ENCODE results near the gene RHOF.
A peak's percentile ranks its signal among the peaks of the same experiment; 100 is the strongest.

Gene RHOF

DNA sequence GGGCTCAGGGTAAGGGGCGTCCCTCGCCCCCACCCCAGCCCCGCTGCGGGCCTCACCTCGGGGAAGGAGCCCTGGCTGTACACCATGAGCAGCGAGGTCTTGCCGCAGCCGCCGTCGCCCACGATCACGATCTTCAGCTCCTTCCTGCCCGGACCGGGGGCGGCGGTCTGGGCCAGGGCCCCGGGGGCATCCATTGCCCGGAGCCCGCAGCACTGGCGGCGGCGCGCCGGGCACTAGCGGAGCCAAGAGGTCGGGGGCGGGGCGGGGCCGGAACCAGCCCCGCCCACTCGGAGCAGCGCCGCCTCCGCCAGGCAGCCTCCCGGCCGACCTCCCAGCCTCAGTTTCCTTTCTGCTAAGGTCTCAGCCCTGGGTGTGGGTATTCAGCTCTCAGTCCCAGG lies at the start of gene RHOF:
Gene RHOF (minus strand): TSS at position 249 of the 398 bp plus-strand sequence. CDS start 55 bp downstream, at position 194.
- in situ Hi-C loops (cut with HindIII; ENCODE audit: low pct_unique_long_range_greater_than_20kb, low sequenced_read_pairs): no loop called here
- peak in 1 of 2 experiments; percentile 59 for DNase-seq (ENCODE audit: low read depth in 1 of 2, low spot score in 1 of 2)
- TF ChIP-seq JUND (IDR thresholded peaks at IDR 0.05; ENCODE audit: low read depth): no peak

GRCh38 chr12:121839993-121840761 lies 46.7 kb upstream of the RHOF start:
- in situ Hi-C loops (cut with HindIII; ENCODE audit: low pct_unique_long_range_greater_than_20kb, low sequenced_read_pairs): no loop called here
- peak in 1 of 2 experiments; percentile 31 for DNase-seq (ENCODE audit: low read depth in 1 of 2, low spot score in 1 of 2)
- TF ChIP-seq JUND (IDR thresholded peaks at IDR 0.05; ENCODE audit: low read depth): no peak

- peak; percentile 93 to 99 for DNase-seq (ENCODE audit: low read depth in 1 of 2, low spot score in 1 of 2)
- no peak for TF ChIP-seq JUND (IDR thresholded peaks at IDR 0.05; ENCODE audit: low read depth)
- in situ Hi-C loops (cut with HindIII; ENCODE audit: low pct_unique_long_range_greater_than_20kb, low sequenced_read_pairs): no loop called here
Measured at GRCh38 chr12:121839106-121839992, 45.9 kb upstream of the RHOF start.

GRCh38 chr12:121838126-121838525 lies 44.6 kb upstream of the RHOF start:
- no peak for DNase-seq (ENCODE audit: low read depth in 1 of 2, low spot score in 1 of 2)
- in situ Hi-C loops (cut with HindIII; ENCODE audit: low pct_unique_long_range_greater_than_20kb, low sequenced_read_pairs): no loop called here
- TF ChIP-seq JUND (IDR thresholded peaks at IDR 0.05; ENCODE audit: low read depth): no peak

GRCh38 chr12:121837680-121838079 lies 44.2 kb upstream of the RHOF start:
- in situ Hi-C loops (cut with HindIII; ENCODE audit: low pct_unique_long_range_greater_than_20kb, low sequenced_read_pairs): no loop called here
- TF ChIP-seq JUND (IDR thresholded peaks at IDR 0.05; ENCODE audit: low read depth): no peak
- no peak for DNase-seq (ENCODE audit: low read depth in 1 of 2, low spot score in 1 of 2)

GRCh38 chr12:121831571-121832245 lies 38.2 kb upstream of the RHOF start:
- no peak for DNase-seq (ENCODE audit: low read depth in 1 of 2, low spot score in 1 of 2)
- in situ Hi-C loops (cut with HindIII; ENCODE audit: low pct_unique_long_range_greater_than_20kb, low sequenced_read_pairs): no loop called here
- no peak for TF ChIP-seq JUND (IDR thresholded peaks at IDR 0.05; ENCODE audit: low read depth)

DNA sequence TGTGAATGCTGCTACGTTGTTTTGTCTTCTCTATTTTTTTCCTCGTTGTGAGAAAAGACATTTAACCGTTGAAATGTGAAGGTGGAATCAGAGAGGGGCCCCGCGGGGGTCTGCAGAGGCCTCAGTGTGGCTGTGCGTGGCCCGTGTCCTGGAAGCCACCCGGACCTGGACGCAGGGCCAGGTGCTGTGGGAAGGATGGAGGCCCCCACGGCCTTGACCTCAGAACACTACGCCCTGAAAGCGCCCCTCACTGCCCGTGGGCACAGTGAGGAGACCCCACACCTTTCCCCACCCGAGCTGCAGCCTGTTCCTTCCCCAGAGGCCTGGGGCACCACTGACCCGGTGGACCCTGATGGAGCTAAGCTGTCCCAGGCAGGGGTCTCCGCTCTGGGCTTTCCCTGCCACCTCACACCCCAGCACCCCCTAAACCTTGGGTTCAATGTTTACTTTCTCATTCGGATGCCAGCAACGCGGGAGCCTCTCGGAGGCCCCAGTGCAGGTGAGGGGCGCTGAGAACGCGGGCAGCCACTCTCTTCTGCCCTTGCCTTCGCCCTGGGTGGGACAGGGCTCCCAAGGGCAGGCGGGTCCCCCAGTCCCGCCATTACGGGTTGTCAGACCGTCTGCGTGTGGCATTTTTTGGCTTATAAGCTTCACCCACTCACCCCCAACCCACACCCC lies 37.2 kb upstream of the RHOF start:
- no peak for TF ChIP-seq JUND (IDR thresholded peaks at IDR 0.05; ENCODE audit: low read depth)
- in situ Hi-C loops (cut with HindIII; ENCODE audit: low pct_unique_long_range_greater_than_20kb, low sequenced_read_pairs): no loop called here
- no peak for DNase-seq (ENCODE audit: low read depth in 1 of 2, low spot score in 1 of 2)

DNA sequence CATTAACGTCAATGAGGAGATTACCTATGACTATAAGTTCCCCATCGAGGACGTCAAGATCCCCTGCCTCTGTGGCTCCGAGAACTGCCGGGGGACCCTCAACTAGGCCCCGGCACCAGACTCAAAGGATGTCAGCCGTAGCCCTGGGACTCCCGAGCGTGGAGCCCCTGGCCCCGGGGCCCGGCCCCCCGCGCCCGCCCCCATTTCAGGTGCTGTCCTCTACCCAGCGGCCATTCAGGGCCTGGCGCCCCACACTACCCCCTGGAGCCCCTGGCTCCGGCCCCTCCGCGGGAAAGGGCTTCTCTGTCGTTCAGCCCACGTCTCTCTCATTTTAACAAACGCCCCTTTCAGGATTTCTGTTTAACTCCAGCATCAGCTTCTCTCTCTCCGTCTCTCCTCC lies 36.6 kb upstream of the RHOF start:
- in situ Hi-C loops (cut with HindIII; ENCODE audit: low pct_unique_long_range_greater_than_20kb, low sequenced_read_pairs): no loop called here
- TF ChIP-seq JUND (IDR thresholded peaks at IDR 0.05; ENCODE audit: low read depth): no peak
- no peak for DNase-seq (ENCODE audit: low read depth in 1 of 2, low spot score in 1 of 2)

DNA sequence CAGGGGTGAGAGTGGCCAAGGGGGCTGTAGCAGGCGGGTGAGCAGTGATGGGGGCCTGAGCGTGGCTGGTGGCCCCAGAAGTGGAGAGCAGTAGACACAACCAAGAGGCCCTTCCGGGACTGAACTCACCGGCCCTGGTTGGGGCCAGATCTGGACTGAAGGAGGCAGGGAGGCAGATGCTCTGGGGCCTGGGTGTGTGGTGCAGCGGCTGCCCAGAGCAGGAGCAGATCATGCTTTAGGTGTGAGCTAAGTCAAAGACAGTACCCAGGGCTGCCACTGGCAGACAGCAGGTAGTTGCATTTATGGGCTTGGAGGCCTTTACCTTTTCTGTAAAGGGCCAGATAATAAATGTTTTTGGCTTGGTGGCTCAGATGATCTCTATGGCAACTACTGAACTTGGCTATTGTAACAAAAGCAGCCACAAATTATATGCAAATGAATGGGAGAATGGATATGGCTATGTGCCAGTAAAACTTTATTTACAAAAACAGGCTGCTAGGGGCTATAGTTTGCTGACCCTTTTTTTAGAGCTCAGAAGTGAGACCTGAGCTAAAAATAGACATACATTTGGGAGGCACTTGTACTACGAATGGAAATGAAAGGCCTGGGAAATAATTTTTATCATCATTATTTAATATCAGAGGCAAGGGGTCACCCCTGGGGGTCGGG lies 35.9 kb upstream of the RHOF start:
- TF ChIP-seq JUND (IDR thresholded peaks at IDR 0.05; ENCODE audit: low read depth): no peak
- in situ Hi-C loops (cut with HindIII; ENCODE audit: low pct_unique_long_range_greater_than_20kb, low sequenced_read_pairs): no loop called here
- no peak for DNase-seq (ENCODE audit: low read depth in 1 of 2, low spot score in 1 of 2)

DNA sequence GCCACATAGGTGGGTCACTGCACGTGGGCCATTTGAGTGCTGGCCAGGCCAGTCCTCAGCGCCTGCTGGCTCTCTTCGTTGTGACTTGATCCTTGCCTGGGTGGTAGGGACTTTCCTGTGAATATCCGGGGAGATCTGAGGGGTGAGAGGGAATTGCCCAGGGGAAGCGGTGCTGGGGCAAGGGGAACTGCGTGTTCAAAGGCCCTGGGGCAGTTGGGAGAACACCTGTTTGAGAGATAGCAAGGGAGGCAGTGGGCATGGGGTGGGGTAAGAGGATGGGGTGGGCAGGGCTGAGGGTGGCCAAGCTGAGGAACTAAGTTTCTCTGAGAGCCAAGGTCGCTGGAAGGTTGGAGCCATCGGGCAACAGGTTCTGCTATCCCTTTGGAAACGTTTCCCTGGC lies 35.3 kb upstream of the RHOF start:
- DNase-seq (ENCODE audit: low read depth in 1 of 2, low spot score in 1 of 2): no peak
- in situ Hi-C loops (cut with HindIII; ENCODE audit: low pct_unique_long_range_greater_than_20kb, low sequenced_read_pairs): no loop called here
- TF ChIP-seq JUND (IDR thresholded peaks at IDR 0.05; ENCODE audit: low read depth): no peak

- in situ Hi-C loops (cut with HindIII; ENCODE audit: low pct_unique_long_range_greater_than_20kb, low sequenced_read_pairs): no loop called here
- TF ChIP-seq JUND (IDR thresholded peaks at IDR 0.05; ENCODE audit: low read depth): no peak
- no peak for DNase-seq (ENCODE audit: low read depth in 1 of 2, low spot score in 1 of 2)
Measured at GRCh38 chr12:121828306-121828705, 34.8 kb upstream of the RHOF start.
